Neuronal stem cell (in vitro differentiated cells): ENCODE data around the gene FOXJ1.

Experiments
- DNase-seq: peaks from one replicate; pipeline ENCODE4 v3.0.0-alpha.2; 2013; ENCODE audit warnings: low spot score
- H2AFZ ChIP-seq: one replicate; pipeline ENCODE4 v1.6.1; 2013; ENCODE audit warnings: mild to moderate bottlenecking, low read length, inconsistent platforms
- H2AK5ac ChIP-seq: 2 replicates; pipeline ENCODE4 v1.6.1; 2013; ENCODE audit warnings: low read depth, mild to moderate bottlenecking, inconsistent platforms, low read length, moderate library complexity, mixed read lengths
- H2BK120ac ChIP-seq: 2 replicates; pipeline ENCODE4 v1.6.1; 2013; ENCODE audit warnings: low read depth, mild to moderate bottlenecking, inconsistent platforms, low read length, moderate library complexity, mixed read lengths
- H2BK12ac ChIP-seq: one replicate; pipeline ENCODE4 v1.6.1; 2013; ENCODE audit warnings: low read length, inconsistent platforms
- H2BK15ac ChIP-seq: 2 replicates; pipeline ENCODE4 v1.6.1; 2013; ENCODE audit warnings: mild to moderate bottlenecking, low read length, inconsistent platforms, mixed read lengths
- H2BK5ac ChIP-seq: one replicate; pipeline ENCODE4 v1.6.1; 2013; ENCODE audit warnings: inconsistent platforms, mild to moderate bottlenecking, low read length, moderate library complexity
- H3K14ac ChIP-seq: one replicate; pipeline ENCODE4 v1.6.1; 2013; ENCODE audit warnings: low read length, inconsistent platforms
- H3K18ac ChIP-seq: 2 replicates; pipeline ENCODE4 v1.6.1; 2013; ENCODE audit warnings: low read length, inconsistent platforms
- H3K23ac ChIP-seq: 2 replicates; pipeline ENCODE4 v1.6.1; 2013; ENCODE audit warnings: low read depth, mild to moderate bottlenecking, mixed read lengths, low read length, inconsistent platforms; ENCODE audit not compliant: poor library complexity
- H3K27ac ChIP-seq: replicated peaks from 3 replicates; pipeline ENCODE4 v1.5.1; 2013; ENCODE audit warnings: low read length, inconsistent platforms
- H3K27me3 ChIP-seq, 3 experiments: 2 replicates each; pipeline ENCODE4 v1.6.1; 2013; ENCODE audit warnings: low read length in 3 of 3, mild to moderate bottlenecking in 2 of 3, inconsistent platforms in 1 of 3, low read depth in 1 of 3, mixed read lengths in 1 of 3, moderate library complexity in 1 of 3; ENCODE audit not compliant: control insufficient read depth in 3 of 3, insufficient read depth in 3 of 3
- H3K36me3 ChIP-seq, 2 donors: replicated peaks in 1 of 2; 2 replicates each; pipeline ENCODE4 v1.6.1; 2013; ENCODE audit warnings: low read length in 2 of 2; ENCODE audit not compliant: control insufficient read depth in 2 of 2, insufficient read depth in 2 of 2
- H3K4ac ChIP-seq: 2 replicates; pipeline ENCODE4 v1.6.1; 2013; ENCODE audit warnings: inconsistent platforms, mild to moderate bottlenecking, low read length, moderate library complexity
- H3K4me1 ChIP-seq, 2 donors: 1 replicate in 1 of 2; 2 replicates in 1 of 2; pipeline ENCODE4 v1.6.1; 2013; ENCODE audit warnings: low read length in 2 of 2, low read depth in 1 of 2; ENCODE audit not compliant: control insufficient read depth in 2 of 2, insufficient read depth in 1 of 2
- H3K4me2 ChIP-seq: one replicate; pipeline ENCODE4 v1.6.1; 2013; ENCODE audit warnings: mild to moderate bottlenecking, low read length, inconsistent platforms; ENCODE audit not compliant: insufficient read depth, poor library complexity, severe bottlenecking
- H3K4me3 ChIP-seq, 2 donors: 2 replicates each; pipeline ENCODE4 v1.5.1; 2013; ENCODE audit warnings: low read length in 2 of 2, mild to moderate bottlenecking in 2 of 2, inconsistent platforms in 1 of 2, moderate library complexity in 1 of 2
- H3K79me1 ChIP-seq: one replicate; pipeline ENCODE4 v1.6.1; 2013; ENCODE audit warnings: low read depth, mild to moderate bottlenecking, inconsistent platforms, low read length, moderate library complexity
- H3K9ac ChIP-seq: one replicate; pipeline ENCODE4 v1.6.1; 2013; ENCODE audit warnings: mild to moderate bottlenecking, low read depth, low read length, inconsistent platforms; ENCODE audit not compliant: poor library complexity
- H3K9me3 ChIP-seq, 2 donors: replicated peaks in 1 of 2; 2 replicates each; pipeline versions ENCODE3 to v1.6.1; 2013; ENCODE audit warnings: low read length in 2 of 2, mild to moderate bottlenecking in 2 of 2, inconsistent platforms in 1 of 2, low read depth in 1 of 2, mixed read lengths in 1 of 2, moderate library complexity in 1 of 2; ENCODE audit not compliant: control insufficient read depth in 2 of 2, insufficient read depth in 1 of 2
- H4K8ac ChIP-seq: one replicate; pipeline ENCODE4 v1.6.1; 2013; ENCODE audit warnings: low read depth, mild to moderate bottlenecking, inconsistent platforms, low read length, moderate library complexity
- H4K91ac ChIP-seq: one replicate; pipeline ENCODE4 v1.6.1; 2013; ENCODE audit warnings: low read length, low read depth, mild to moderate bottlenecking, inconsistent platforms; ENCODE audit not compliant: poor library complexity
- WGBS, 2 donors: extraction: QIAGEN DNeasy Blood & Tissue Kit; methylation state at CpG; one replicate each; pipeline ENCODE4 v1.1.7; 2013; ENCODE audit warnings: missing lambda C conversion rate in 2 of 2, mixed read lengths in 1 of 2; ENCODE audit not compliant: insufficient read length in 2 of 2, insufficient replicate concordance in 1 of 2; ENCODE audit errors: extremely low coverage in 2 of 2; 5-methylcytosine and 5-hydroxymethylcytosine counted together

FOXJ1 gene

DNA sequence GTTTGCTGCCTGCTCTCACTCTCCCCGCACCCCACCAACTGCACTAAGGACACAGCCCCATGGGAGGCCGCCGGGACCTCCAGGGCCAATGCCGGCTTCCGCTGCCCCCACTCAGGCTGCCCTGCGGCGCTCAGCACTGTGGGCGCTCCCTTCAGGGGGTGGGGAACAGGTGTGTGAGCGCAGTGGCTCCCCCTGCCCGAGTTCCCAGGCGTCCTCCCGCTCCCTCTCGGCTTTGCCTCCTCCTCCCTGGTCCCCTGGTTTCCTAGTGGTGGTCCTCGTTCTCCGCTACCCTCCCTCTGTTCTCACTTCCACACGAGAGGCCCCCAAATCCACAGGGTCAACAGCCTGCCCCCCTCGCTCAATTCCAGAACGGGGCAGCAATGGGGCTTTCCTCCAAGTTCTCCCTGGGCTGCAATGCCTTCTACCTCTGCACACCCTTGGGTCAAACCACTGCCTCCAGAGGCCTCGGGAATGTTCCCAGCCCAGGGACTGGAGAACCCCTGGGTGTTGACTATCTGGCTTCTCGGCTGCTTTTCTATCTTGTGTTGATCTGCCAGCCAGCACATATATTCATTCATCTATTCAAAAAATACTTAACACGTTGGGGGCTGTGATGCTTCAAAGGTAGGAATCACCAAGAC is 9.9 kb downstream of the FOXJ1 start:
- Histone ChIP-seq H2BK120ac (peak overlapping the region; percentile 52), H3K23ac (no peak overlapping the region), H3K18ac (peak overlapping the region; percentile 39), H2AK5ac (peak overlapping the region; percentile 90), H3K4me3 (no peak overlapping the region), H3K27ac (no peak overlapping the region), H3K27me3 (peaks cover 0 to 36% (median 0%) of the 10 kb centered on the region in 3 experiments), H2BK12ac (peak overlapping the region; percentile 89), H2BK5ac (no peak overlapping the region), H4K8ac (no peak overlapping the region), H3K9ac (no peak overlapping the region), H3K4me2 (no peak overlapping the region), H3K4me1 (peaks cover 26 to 28% of the 10 kb centered on the region in 2 donors), H3K4ac (no peak overlapping the region), H3K36me3 (no peaks in the 10 kb centered on the region), H2AFZ (peak overlapping the region; percentile 59), H3K14ac (peak overlapping the region; percentile 25), H2BK15ac (peak overlapping the region; percentile 99), H3K79me1 (no peaks in the 10 kb centered on the region), H3K9me3 (peaks cover 0 to 1% of the 10 kb centered on the region in 2 donors), H4K91ac (no peak overlapping the region)
- no CpG with 5 or more reads among the region's 21 CpGs for WGBS, 2 donors
- no peak for DNase-seq

DNA sequence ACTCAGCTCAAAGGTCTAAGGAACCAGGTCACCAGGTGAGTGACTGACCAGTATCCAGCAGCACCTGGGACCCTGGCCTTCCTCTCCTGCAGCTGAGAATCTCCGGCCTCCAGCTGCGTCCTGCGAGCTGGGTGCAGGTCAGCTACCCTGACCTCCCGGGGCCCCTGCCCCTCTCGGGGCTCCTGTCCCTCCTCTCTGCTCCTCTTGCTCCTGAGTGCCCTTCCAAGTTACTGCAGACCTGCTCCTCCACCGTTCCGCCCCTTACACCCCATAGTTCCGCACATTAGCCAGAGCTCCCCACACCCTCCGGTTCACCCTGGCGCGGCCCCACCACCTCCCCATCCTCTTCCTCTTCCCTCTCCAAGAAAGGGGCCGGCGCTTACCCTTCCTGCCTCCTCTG is 10.6 kb downstream of the FOXJ1 start:
- H2BK5ac ChIP-seq = no peak overlapping the region
- no peaks in the 10 kb centered on the region for H3K36me3 ChIP-seq
- H4K91ac ChIP-seq = no peak overlapping the region
- H2AK5ac ChIP-seq = peak overlapping the region; percentile 73
- H3K79me1 ChIP-seq = no peaks in the 10 kb centered on the region
- peak overlapping the region; percentile 89 for H2BK12ac ChIP-seq
- no peak overlapping the region for H3K27ac ChIP-seq
- H2BK120ac ChIP-seq = peak overlapping the region; percentile 52
- no peak for DNase-seq
- peak overlapping the region; percentile 39 for H3K18ac ChIP-seq
- no peak overlapping the region for H3K23ac ChIP-seq
- no peak overlapping the region for H3K9ac ChIP-seq
- no peak overlapping the region for H3K4me3 ChIP-seq
- no CpG with 5 or more reads among the region's 13 CpGs for WGBS, 2 donors
- no peak overlapping the region for H3K4me2 ChIP-seq
- H4K8ac ChIP-seq = no peak overlapping the region
- H2AFZ ChIP-seq = peak overlapping the region; percentile 34
- H3K27me3 ChIP-seq = peaks cover 0 to 30% (median 0%) of the 10 kb centered on the region in 3 experiments
- H2BK15ac ChIP-seq = peak overlapping the region; percentile 45
- H3K4me1 ChIP-seq = peaks cover 20 to 23% of the 10 kb centered on the region in 2 donors
- H3K14ac ChIP-seq = peak overlapping the region; percentile 25
- no peak overlapping the region for H3K4ac ChIP-seq
- peaks cover 0 to 1% of the 10 kb centered on the region in 2 donors for H3K9me3 ChIP-seq

DNA sequence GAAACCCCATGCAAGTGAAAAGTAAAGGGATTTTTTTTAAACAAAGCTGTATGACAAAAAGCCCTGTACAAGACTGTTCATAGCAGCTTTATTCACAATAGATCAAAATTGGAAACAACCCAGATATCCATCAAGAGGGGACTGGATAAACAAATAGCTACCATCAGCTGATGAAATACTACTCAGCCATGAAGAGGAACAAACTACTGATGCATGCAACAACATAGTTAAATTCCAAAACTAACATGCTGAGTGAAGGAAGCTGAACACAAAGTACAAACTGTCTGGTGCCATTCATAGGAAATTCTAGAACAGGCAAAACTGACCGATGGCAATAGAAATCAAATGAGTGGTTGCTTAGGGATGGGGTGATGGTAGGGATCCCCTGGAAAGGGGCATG is 15.1 kb downstream of the FOXJ1 start:
- no CpG with 5 or more reads among the region's 1 CpG for WGBS, 2 donors
- Histone ChIP-seq H2AFZ (no peak overlapping the region), H3K14ac (no peak overlapping the region), H2BK15ac (no peak overlapping the region), H3K9ac (no peak overlapping the region), H3K36me3 (no peaks in the 10 kb centered on the region), H3K79me1 (peaks cover 3% of the 10 kb centered on the region), H2BK12ac (no peak overlapping the region), H3K27ac (no peak overlapping the region), H3K4me2 (no peak overlapping the region), H2BK120ac (no peak overlapping the region), H3K4me1 (peaks cover 5 to 11% of the 10 kb centered on the region in 2 donors), H2BK5ac (no peak overlapping the region), H4K8ac (no peak overlapping the region), H4K91ac (no peak overlapping the region), H3K27me3 (peaks cover 0 to 8% (median 0%) of the 10 kb centered on the region in 3 experiments), H3K4me3 (no peak overlapping the region), H2AK5ac (no peak overlapping the region), H3K18ac (no peak overlapping the region), H3K4ac (no peak overlapping the region), H3K23ac (no peak overlapping the region), H3K9me3 (no peaks in the 10 kb centered on the region)
- no peak for DNase-seq

DNA sequence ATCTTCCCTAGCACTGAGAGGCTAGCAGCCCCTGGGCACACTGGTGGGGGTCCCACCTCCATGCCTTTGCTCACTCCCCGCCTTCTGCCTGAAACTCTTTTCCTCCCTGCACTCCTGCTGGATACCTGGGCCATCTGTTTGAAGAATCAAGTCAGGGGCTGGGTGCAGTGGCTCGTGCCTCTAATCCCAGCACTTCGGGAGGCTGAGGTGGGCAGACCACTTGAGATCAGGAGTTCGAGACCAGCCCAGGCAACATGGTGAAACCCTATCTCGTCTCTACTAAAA is 15.7 kb downstream of the FOXJ1 start:
- H3K4me3 ChIP-seq = no peak overlapping the region
- no peaks in the 10 kb centered on the region for H3K9me3 ChIP-seq
- H3K18ac ChIP-seq = peak overlapping the region; percentile 20
- peaks cover 3% of the 10 kb centered on the region for H3K79me1 ChIP-seq
- H3K4me1 ChIP-seq = peaks cover 5 to 15% of the 10 kb centered on the region in 2 donors
- peak overlapping the region; percentile 21 for H2BK15ac ChIP-seq
- H3K23ac ChIP-seq = no peak overlapping the region
- no peak overlapping the region for H3K14ac ChIP-seq
- no peak overlapping the region for H3K27ac ChIP-seq
- WGBS, 2 donors = no CpG with 5 or more reads among the region's 5 CpGs
- H3K27me3 ChIP-seq = peaks cover 0 to 2% (median 0%) of the 10 kb centered on the region in 3 experiments
- H2BK5ac ChIP-seq = no peak overlapping the region
- no peak overlapping the region for H2BK120ac ChIP-seq
- H3K4ac ChIP-seq = no peak overlapping the region
- H3K36me3 ChIP-seq = no peaks in the 10 kb centered on the region
- no peak overlapping the region for H4K8ac ChIP-seq
- H3K9ac ChIP-seq = no peak overlapping the region
- no peak for DNase-seq
- peak overlapping the region; percentile 88 for H2AK5ac ChIP-seq
- no peak overlapping the region for H2AFZ ChIP-seq
- H2BK12ac ChIP-seq = no peak overlapping the region
- H3K4me2 ChIP-seq = no peak overlapping the region
- no peak overlapping the region for H4K91ac ChIP-seq
